HFFc6 (cell line): ENCODE data around the gene RRP9. TPM values are rescaled to one million over a fixed set of nuclear protein-coding genes. Genes with fewer than 3 reads are reported as not detected.

Source experiments
- DNase-seq: peaks from one replicate; pipeline ENCODE4 v3.0.0-alpha.2; 2018
- H3K27ac Mint-ChIP-seq: 2 replicates; pipeline ENCODE4 v1.8.0; 2020; ENCODE audit warnings: mild to moderate bottlenecking, mixed read lengths
- H3K27me3 Mint-ChIP-seq: 2 replicates; pipeline ENCODE4 v1.8.0; 2021; ENCODE audit warnings: mild to moderate bottlenecking, moderate library complexity, mixed read lengths; ENCODE audit not compliant: insufficient read depth
- H3K36me3 Mint-ChIP-seq: 2 replicates; pipeline ENCODE4 v1.8.0; 2021; ENCODE audit warnings: low read depth, mixed read lengths
- H3K4me1 Mint-ChIP-seq: 2 replicates; pipeline ENCODE4 v1.8.0; 2020; ENCODE audit warnings: low read depth, mixed read lengths
- H3K4me3 Mint-ChIP-seq: 2 replicates; pipeline ENCODE4 v1.8.0; 2020; ENCODE audit warnings: mild to moderate bottlenecking, moderate library complexity, mixed read lengths
- H3K9me3 Mint-ChIP-seq: 2 replicates; pipeline ENCODE4 v1.8.0; 2020; ENCODE audit warnings: mild to moderate bottlenecking, mixed read lengths
- total RNA-seq, 6 experiments: library from RNA; stranded (reverse); fragmentation: NEBNext Ultra II Directional; extraction: Animal tissue kit (Norgen Biotek cat#: 25700); gene quantifications; 2 replicates in 1 of 6; 3 replicates in 5 of 6; pipeline ENCODE4 v1.2.3, GENCODE V29; 2021
- TF ChIP-seq, protein P1 (sequence below): fragments of 200-600 bp; sonication (generic); IDR thresholded peaks from 2 replicates; pipeline ENCODE4 v1.5.0; 2021; ENCODE audit warnings: antibody characterized with exemption, mild to moderate bottlenecking

RRP9 gene
- total RNA-seq, 6 experiments from 2014 or later, result 30.0 to 36.6 (median 32.5) TPM

DNA sequence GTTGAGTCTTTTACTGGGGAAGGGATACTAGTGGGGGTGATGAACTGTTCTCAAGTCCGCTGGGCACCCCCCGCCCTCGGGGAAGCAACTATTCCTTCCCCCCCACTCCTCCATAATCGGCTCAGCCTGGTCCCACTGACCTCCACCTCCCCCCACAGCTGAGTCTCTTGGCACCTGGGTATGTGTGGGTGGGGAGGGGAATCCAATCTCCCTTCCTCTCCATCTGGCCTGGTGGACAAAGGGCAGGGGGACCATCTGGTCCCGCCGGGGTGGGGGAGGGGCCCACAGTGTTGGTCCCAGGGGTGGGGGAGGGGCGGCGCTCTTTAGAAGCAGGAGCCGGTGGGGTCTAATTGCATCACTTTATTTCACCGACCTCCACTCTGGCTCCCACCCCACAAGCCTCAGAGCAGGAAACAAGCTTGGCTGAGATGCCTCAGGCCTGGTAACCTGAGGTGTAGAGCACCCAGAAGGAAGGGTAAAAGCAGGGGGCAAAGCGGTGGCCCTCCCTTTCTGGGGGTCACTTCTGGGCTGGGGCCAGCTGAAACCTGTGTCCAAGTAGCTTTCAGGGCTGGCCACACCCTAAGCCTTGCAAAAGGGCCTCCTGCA is 26.6 kb upstream of the RRP9 start:
- TF ChIP-seq, protein P1, sequence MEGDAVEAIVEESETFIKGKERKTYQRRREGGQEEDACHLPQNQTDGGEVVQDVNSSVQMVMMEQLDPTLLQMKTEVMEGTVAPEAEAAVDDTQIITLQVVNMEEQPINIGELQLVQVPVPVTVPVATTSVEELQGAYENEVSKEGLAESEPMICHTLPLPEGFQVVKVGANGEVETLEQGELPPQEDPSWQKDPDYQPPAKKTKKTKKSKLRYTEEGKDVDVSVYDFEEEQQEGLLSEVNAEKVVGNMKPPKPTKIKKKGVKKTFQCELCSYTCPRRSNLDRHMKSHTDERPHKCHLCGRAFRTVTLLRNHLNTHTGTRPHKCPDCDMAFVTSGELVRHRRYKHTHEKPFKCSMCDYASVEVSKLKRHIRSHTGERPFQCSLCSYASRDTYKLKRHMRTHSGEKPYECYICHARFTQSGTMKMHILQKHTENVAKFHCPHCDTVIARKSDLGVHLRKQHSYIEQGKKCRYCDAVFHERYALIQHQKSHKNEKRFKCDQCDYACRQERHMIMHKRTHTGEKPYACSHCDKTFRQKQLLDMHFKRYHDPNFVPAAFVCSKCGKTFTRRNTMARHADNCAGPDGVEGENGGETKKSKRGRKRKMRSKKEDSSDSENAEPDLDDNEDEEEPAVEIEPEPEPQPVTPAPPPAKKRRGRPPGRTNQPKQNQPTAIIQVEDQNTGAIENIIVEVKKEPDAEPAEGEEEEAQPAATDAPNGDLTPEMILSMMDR, result no peak
- Mint-ChIP-seq H3K27ac (peak overlapping the region; percentile 77), H3K9me3 (no peaks in the 10 kb centered on the region), H3K36me3 (no peaks in the 10 kb centered on the region), H3K27me3 (no peaks in the 10 kb centered on the region; the same call in 1 of the 2 replicates), H3K4me1 (peaks cover 21% of the 10 kb centered on the region), H3K4me3 (peak overlapping the region; percentile 86)
- DNase-seq, result no peak

DNA sequence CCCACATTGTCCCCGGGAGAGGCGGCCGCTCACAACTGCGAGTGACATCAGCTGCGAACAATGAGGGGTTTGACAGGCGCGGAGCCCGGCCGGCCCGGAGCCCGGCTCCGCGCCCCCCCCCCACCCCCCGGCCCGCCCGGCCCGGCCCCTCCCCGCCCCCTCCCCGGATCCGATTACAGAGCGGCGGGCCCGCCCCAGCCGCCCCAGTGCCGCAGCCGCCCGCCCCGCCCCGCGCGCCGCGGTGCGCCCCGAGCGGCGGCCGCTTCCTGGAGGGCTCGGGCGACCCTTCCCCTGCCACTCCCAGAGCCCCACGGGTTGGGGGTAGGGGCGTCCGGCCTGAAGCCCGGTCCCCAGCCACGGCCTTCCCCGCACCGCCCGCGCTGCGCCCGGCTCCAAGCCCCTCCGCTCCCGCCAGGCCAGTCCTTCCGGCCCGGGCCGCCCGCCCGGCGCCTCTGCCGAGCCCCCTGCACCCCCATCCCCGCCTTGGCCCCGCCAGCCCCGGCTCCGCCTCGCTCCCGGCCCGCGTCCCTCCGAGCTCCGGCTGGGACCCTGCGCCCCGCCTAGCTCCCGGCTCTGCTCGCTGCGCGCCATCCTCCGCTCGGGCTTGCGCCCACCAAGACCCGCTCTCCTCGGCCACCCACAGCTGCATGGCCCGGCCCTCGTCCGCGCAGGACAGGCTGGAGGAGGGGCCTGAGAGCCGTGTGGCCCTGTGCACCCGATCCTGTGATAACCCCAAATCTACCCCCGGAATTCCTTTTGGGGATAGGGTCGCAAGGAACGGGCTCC is 25.9 kb upstream of the RRP9 start, which contains the start of gene PCBP4:
Gene PCBP4, minus strand, starts transcription at position 71 of the 786 bp plus-strand sequence. CDS start 6,214 bp downstream, outside the sequence.
- Mint-ChIP-seq H3K36me3 (no peaks in the 10 kb centered on the region), H3K4me1 (peaks cover 27% of the 10 kb centered on the region), H3K9me3 (no peaks in the 10 kb centered on the region), H3K27ac (peak within 1 kb of the TSS; percentile 85), H3K27me3 (no peaks in the 10 kb centered on the region; the same call in 1 of the 2 replicates), H3K4me3 (peak within 1 kb of the TSS; percentile 95)
- TF ChIP-seq, protein P1, result no peak
- DNase-seq, result peak; percentile 40

DNA sequence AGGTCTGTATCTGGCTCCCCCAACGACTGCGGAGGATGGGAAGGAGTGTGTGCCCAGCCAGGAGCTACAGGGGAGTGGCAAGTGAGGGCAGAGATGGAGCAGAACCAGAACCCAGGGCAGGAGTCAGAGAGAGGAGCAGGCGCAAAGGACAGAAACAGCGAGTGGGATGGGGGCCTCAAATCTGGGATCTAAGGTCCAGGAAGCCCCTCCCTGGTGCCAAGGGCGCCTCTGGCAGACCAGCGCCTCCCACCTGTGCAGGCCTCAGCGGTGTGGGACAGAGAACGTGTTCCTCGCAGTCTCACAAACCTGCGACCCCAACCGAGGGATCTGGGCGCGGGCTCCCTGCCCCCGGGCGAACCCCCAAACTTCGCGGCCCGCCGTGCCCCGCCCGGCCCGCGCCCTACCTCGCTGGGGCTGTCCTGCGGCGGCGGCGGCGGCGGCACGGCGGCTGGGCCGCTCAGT is 25.2 kb upstream of the RRP9 start:
- Mint-ChIP-seq H3K27me3 (no peaks in the 10 kb centered on the region; the same call in 1 of the 2 replicates), H3K36me3 (no peaks in the 10 kb centered on the region), H3K4me3 (peak overlapping the region; percentile 95), H3K9me3 (no peaks in the 10 kb centered on the region), H3K27ac (peak overlapping the region; percentile 85), H3K4me1 (peaks cover 27% of the 10 kb centered on the region)
- no peak for DNase-seq
- TF ChIP-seq, protein P1, result no peak

DNA sequence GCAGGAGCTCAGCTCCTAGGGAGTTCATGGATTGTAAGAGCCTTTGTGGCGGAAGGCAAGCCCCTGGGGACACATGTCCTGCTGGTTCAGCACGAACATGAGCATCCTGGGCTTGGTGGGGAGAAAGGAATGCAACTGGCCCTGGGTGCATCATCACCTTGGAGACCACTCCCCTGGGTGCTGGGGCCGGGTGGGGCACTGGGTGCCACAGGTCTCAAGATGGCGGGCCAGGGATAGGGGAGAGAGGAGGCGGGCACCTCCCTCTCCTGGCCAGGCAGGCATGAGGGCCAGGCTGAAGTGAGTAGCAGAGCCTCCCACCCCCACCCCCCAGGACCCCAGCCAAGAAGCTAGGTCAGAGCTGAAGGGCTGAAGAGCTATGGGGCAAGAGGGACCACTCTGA is 24.8 kb upstream of the RRP9 start:
- TF ChIP-seq, protein P1, result no peak
- H3K27ac Mint-ChIP-seq, result peak overlapping the region; percentile 85
- H3K27me3 Mint-ChIP-seq, result no peaks in the 10 kb centered on the region; the same call in 1 of the 2 replicates
- H3K4me1 Mint-ChIP-seq, result peaks cover 27% of the 10 kb centered on the region
- no peak for DNase-seq
- H3K36me3 Mint-ChIP-seq, result no peaks in the 10 kb centered on the region
- H3K4me3 Mint-ChIP-seq, result peak overlapping the region; percentile 95
- no peaks in the 10 kb centered on the region for H3K9me3 Mint-ChIP-seq

DNA sequence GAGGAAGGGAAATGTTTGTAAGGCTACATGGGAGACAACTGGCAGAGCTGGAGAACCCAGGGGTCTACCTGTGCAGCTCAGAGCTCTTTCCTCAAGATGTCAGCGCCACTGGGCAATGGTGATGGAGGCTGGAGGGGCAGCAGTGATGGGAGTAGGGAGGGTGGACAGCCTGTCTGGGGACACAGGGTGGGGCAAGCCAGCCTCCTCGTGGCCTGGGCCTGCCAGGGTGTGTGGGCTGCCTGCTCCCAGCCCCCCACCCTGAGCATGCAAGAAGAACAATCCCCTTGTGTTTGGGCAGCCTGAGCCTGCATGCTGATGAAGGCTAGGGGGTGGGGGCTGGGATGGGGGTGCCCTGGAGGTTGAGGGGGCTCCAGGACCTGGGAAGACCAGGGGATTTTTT is 24.3 kb upstream of the RRP9 start:
- peak overlapping the region; percentile 95 for H3K4me3 Mint-ChIP-seq
- H3K36me3 Mint-ChIP-seq, result no peaks in the 10 kb centered on the region
- TF ChIP-seq, protein P1, result no peak
- no peak overlapping the region for H3K27ac Mint-ChIP-seq
- no peaks in the 10 kb centered on the region for H3K9me3 Mint-ChIP-seq
- no peaks in the 10 kb centered on the region; the same call in 1 of the 2 replicates for H3K27me3 Mint-ChIP-seq
- DNase-seq, result no peak
- peaks cover 27% of the 10 kb centered on the region for H3K4me1 Mint-ChIP-seq
